Smooth muscle cell (in vitro differentiated cells): ENCODE data around the gene SETMAR. TPM values are rescaled to one million over a fixed set of nuclear protein-coding genes. Genes with fewer than 3 reads are reported as not detected.

Experiments used
- DNase-seq: peaks from one replicate; lab custom pipeline; 2025; ENCODE audit not compliant: unreplicated experiment; lab: John Stamatoyannopoulos, UW
- H2AFZ ChIP-seq: fragments of 200-600 bp; sonication (generic); 2 replicates; pipeline ENCODE4 v1.6.0; 2016; ENCODE audit warnings: antibody characterized with exemption, low read depth, mild to moderate bottlenecking
- H3F3A ChIP-seq: fragments of 200-600 bp; sonication (generic); 2 replicates; pipeline ENCODE4 v1.6.0; 2017; ENCODE audit warnings: antibody characterized with exemption, low read depth
- H3K27ac ChIP-seq: fragments of 200-600 bp; sonication (generic); 2 replicates; pipeline ENCODE4 v1.5.1; 2016; ENCODE audit warnings: low read depth, mild to moderate bottlenecking
- H3K27me3 ChIP-seq: fragments of 200-600 bp; sonication (generic); 2 replicates; pipeline ENCODE4 v1.6.1; 2016; ENCODE audit warnings: low read depth, mild to moderate bottlenecking
- H3K36me3 ChIP-seq: fragments of 200-600 bp; sonication (generic); 2 replicates; pipeline ENCODE4 v1.5.1; 2016; ENCODE audit warnings: low read depth
- H3K4me1 ChIP-seq: fragments of 200-600 bp; sonication (generic); 2 replicates; pipeline ENCODE4 v1.5.1; 2016; ENCODE audit warnings: low read depth
- H3K4me2 ChIP-seq: fragments of 200-600 bp; sonication (generic); 2 replicates; pipeline ENCODE4 v1.6.0; 2016; ENCODE audit warnings: mild to moderate bottlenecking
- H3K4me3 ChIP-seq: fragments of 200-600 bp; sonication (generic); 2 replicates; pipeline ENCODE4 v1.5.1; 2016; ENCODE audit warnings: mild to moderate bottlenecking
- H3K79me2 ChIP-seq: fragments of 200-600 bp; sonication (generic); 2 replicates; pipeline ENCODE4 v1.6.0; 2016; ENCODE audit warnings: low read depth, mild to moderate bottlenecking
- H3K9ac ChIP-seq: fragments of 200-600 bp; sonication (generic); 2 replicates; pipeline ENCODE4 v1.6.0; 2016; ENCODE audit warnings: low read depth
- H3K9me3 ChIP-seq: fragments of 200-600 bp; sonication (generic); replicated peaks from 2 replicates; pipeline ENCODE4 v1.5.1; 2016; ENCODE audit warnings: low read depth
- H4K20me1 ChIP-seq: fragments of 200-600 bp; sonication (generic); 2 replicates; pipeline ENCODE4 v1.6.0; 2016; ENCODE audit warnings: low read depth
- CTCF ChIP-seq: fragments of 200-600 bp; sonication (generic); IDR thresholded peaks from 2 replicates; pipeline ENCODE4 v1.5.1; 2017; ENCODE audit warnings: borderline replicate concordance, mild to moderate bottlenecking, antibody characterized with exemption; ENCODE audit not compliant: insufficient read depth, poor library complexity, severe bottlenecking
- WGBS: methylation state at CpG from one replicate; pipeline ENCODE4 v1.1.7; 2016; ENCODE audit warnings: low lambda C conversion rate; 5-methylcytosine and 5-hydroxymethylcytosine counted together
- polyA plus RNA-seq: library from polyadenylated mRNA; unstranded; fragments of >200 nt; fragmentation: Nextera tagmentation; extraction: Ambion mirVana; gene quantifications from 2 replicates; pipeline ENCODE4 v1.2.1, GENCODE V29; 2016
- total RNA-seq: library from RNA; depleted of rRNA; stranded (reverse); fragments of >200 nt; gene quantifications from 2 replicates; pipeline ENCODE4 v1.2.3, GENCODE V29; 2014

SETMAR gene
- total and polyA plus RNA-seq, 2 experiments from 2014 or later, result 7.8 to 12.9 TPM

GRCh38 chr3:4332574-4332973 lies 29.4 kb downstream of the SETMAR start:
- Histone ChIP-seq H3K79me2 (no peaks in the 10 kb centered on the region), H3K9me3 (no peaks in the 10 kb centered on the region), H3K4me1 (no peaks in the 10 kb centered on the region), H3K9ac (no peak overlapping the region), H3F3A (no peaks in the 10 kb centered on the region), H2AFZ (no peak overlapping the region), H3K27ac (no peak overlapping the region), H3K27me3 (no peaks in the 10 kb centered on the region), H3K36me3 (no peaks in the 10 kb centered on the region), H3K4me2 (no peak overlapping the region), H4K20me1 (no peaks in the 10 kb centered on the region), H3K4me3 (no peak overlapping the region)
- no peak for DNase-seq
- no peak for TF ChIP-seq CTCF
- WGBS, result 82% methylated on average over 3 of the region's 3 CpGs

GRCh38 chr3:4332991-4333390 lies 29.8 kb downstream of the SETMAR start:
- Histone ChIP-seq H3K36me3 (no peaks in the 10 kb centered on the region), H3K27ac (no peak overlapping the region), H3K27me3 (no peaks in the 10 kb centered on the region), H4K20me1 (no peaks in the 10 kb centered on the region), H3K9ac (no peak overlapping the region), H3K79me2 (no peaks in the 10 kb centered on the region), H3K9me3 (no peaks in the 10 kb centered on the region), H3K4me3 (no peak overlapping the region), H3F3A (no peaks in the 10 kb centered on the region), H2AFZ (no peak overlapping the region), H3K4me2 (no peak overlapping the region), H3K4me1 (no peaks in the 10 kb centered on the region)
- DNase-seq, result no peak
- TF ChIP-seq CTCF, result no peak
- WGBS, result 92% methylated on average over 3 of the region's 3 CpGs

- Histone ChIP-seq H3K27me3 (no peaks in the 10 kb centered on the region), H3K79me2 (no peaks in the 10 kb centered on the region), H3F3A (no peaks in the 10 kb centered on the region), H3K27ac (no peak overlapping the region), H3K4me3 (no peak overlapping the region), H3K4me2 (no peak overlapping the region), H3K9me3 (no peaks in the 10 kb centered on the region), H3K4me1 (no peaks in the 10 kb centered on the region), H3K36me3 (no peaks in the 10 kb centered on the region), H2AFZ (no peak overlapping the region), H4K20me1 (no peaks in the 10 kb centered on the region), H3K9ac (no peak overlapping the region)
- no peak for TF ChIP-seq CTCF
- 70% methylated on average over 1 of the region's 1 CpG for WGBS
- DNase-seq, result no peak
Observed at GRCh38 chr3:4334548-4334947, 31.4 kb downstream of the SETMAR start.

- no peak for DNase-seq
Observed at GRCh38 chr3:4335840-4336562, 32.8 kb downstream of the SETMAR start.

More at GRCh38 chr3:4335840-4336562, 32.8 kb downstream of the SETMAR start:
- Histone ChIP-seq H3K4me3 (no peak overlapping the region), H4K20me1 (no peaks in the 10 kb centered on the region), H3K79me2 (no peaks in the 10 kb centered on the region), H2AFZ (no peak overlapping the region), H3F3A (no peaks in the 10 kb centered on the region), H3K4me1 (no peaks in the 10 kb centered on the region), H3K36me3 (no peaks in the 10 kb centered on the region), H3K27ac (no peak overlapping the region), H3K27me3 (no peaks in the 10 kb centered on the region), H3K4me2 (no peak overlapping the region), H3K9me3 (no peaks in the 10 kb centered on the region), H3K9ac (no peak overlapping the region)
- no peak for TF ChIP-seq CTCF
- WGBS, result 79% methylated on average over 5 of the region's 5 CpGs
